ENCODE results near the gene ITIH4. TPM values are rescaled to one million over a fixed set of nuclear protein-coding genes. Genes with fewer than 3 reads are reported as not detected.

Gene ITIH4
- total and polyA plus RNA-seq, 9 of the 15 experiments (the other 6 are each of a cell fraction or from before 2014, with no cell fraction given) = 0.09 to 0.62 (median 0.20) TPM; not detected in 6

- no peak for TF ChIP-seq MITF (IDR thresholded peaks at IDR 0.05)
- no peak for TF ChIP-seq CTCFL (IDR thresholded peaks at IDR 0.05; ENCODE audit: borderline replicate concordance, insufficient read depth, low read depth, low read length, poor library complexity, severe bottlenecking)
- TF ChIP-seq POLR2G (IDR thresholded peaks at IDR 0.05; ENCODE audit: low read depth, low read length) = peak; percentile 95
- no peak for TF ChIP-seq ZNF232 (CRISPR knock-in tag; IDR thresholded peaks at IDR 0.05)
- TF ChIP-seq UBTF (IDR thresholded peaks at IDR 0.05; ENCODE audit: borderline replicate concordance in 1 of 2, low read depth in 2 of 2, low read length in 2 of 2) = no peak
- peak; percentile 79 for TF ChIP-seq CXXC5 (CRISPR knock-in tag; IDR thresholded peaks at IDR 0.05)
- TF ChIP-seq CLOCK (CRISPR knock-in tag; IDR thresholded peaks at IDR 0.05; ENCODE audit: borderline replicate concordance) = no peak
- no peak for TF ChIP-seq MYNN (IDR thresholded peaks at IDR 0.05)
- TF ChIP-seq MYNN (CRISPR knock-in tag; IDR thresholded peaks at IDR 0.05) = no peak
- TF ChIP-seq POLR2A (conservative IDR thresholded peaks at IDR 0.05) = peak; percentile 96
- no peak for TF ChIP-seq MEF2D (tag; conservative IDR thresholded peaks at IDR 0.05; ENCODE audit: low read depth)
- no peak for TF ChIP-seq BCLAF1 (IDR thresholded peaks at IDR 0.05; ENCODE audit: borderline replicate concordance in 1 of 2, control insufficient read depth in 1 of 2, low read depth in 2 of 2, low read length in 1 of 2)
- TF ChIP-seq MECOM (CRISPR knock-in tag; IDR thresholded peaks at IDR 0.05) = no peak
- TF ChIP-seq NFE2 (IDR thresholded peaks at IDR 0.05; ENCODE audit: low read depth) = no peak
- no peak for TF ChIP-seq SRSF7 (optimal IDR thresholded peaks at IDR 0.05; ENCODE audit: low read depth, low read length)
These were observed 59.8 kb downstream of the ITIH4 start, which contains the start of gene NEK4 (continued) for GRCh38 chr3:52770496-52771333.

All from K562 (cell line).